Loucy (cell line): Measurements from ENCODE around the gene MICAL2.

ENCODE experiments used
- H2AFZ ChIP-seq: fragments of 200-600 bp; sonication (generic); 2 replicates; pipeline ENCODE4 v1.6.0; 2016; ENCODE audit warnings: antibody characterized with exemption, mild to moderate bottlenecking, low read length, moderate library complexity
- H3F3A ChIP-seq: fragments of 200-600 bp; 2 replicates; pipeline ENCODE4 v1.6.0; 2016; ENCODE audit warnings: antibody characterized with exemption, low read depth, mild to moderate bottlenecking
- H3K27me3 ChIP-seq: fragments of 200-600 bp; sonication (generic); 2 replicates; pipeline ENCODE4 v1.6.1; 2014; ENCODE audit warnings: low read length, mild to moderate bottlenecking; ENCODE audit not compliant: insufficient read depth, poor library complexity, severe bottlenecking
- H3K36me3 ChIP-seq: fragments of 200-600 bp; sonication (generic); 2 replicates; pipeline ENCODE4 v1.6.1; 2016; ENCODE audit warnings: low read length; ENCODE audit not compliant: insufficient read depth
- H3K4me1 ChIP-seq: fragments of 200-600 bp; sonication (generic); 2 replicates; pipeline ENCODE4 v1.5.1; 2014; ENCODE audit warnings: low read length, mild to moderate bottlenecking; ENCODE audit not compliant: insufficient read depth, poor library complexity, severe bottlenecking
- H3K4me2 ChIP-seq: fragments of 200-600 bp; sonication (generic); 2 replicates; pipeline ENCODE4 v1.6.0; 2014; ENCODE audit warnings: antibody characterized with exemption, low read length, low read depth, mild to moderate bottlenecking; ENCODE audit not compliant: poor library complexity, severe bottlenecking
- H3K4me3 ChIP-seq: fragments of 200-600 bp; sonication (generic); 2 replicates; pipeline ENCODE4 v1.5.1; 2014; ENCODE audit warnings: low read length, mild to moderate bottlenecking, mixed read lengths; ENCODE audit not compliant: poor library complexity, severe bottlenecking
- H3K79me2 ChIP-seq: fragments of 200-600 bp; sonication (generic); 2 replicates; pipeline ENCODE4 v1.6.1; 2014; ENCODE audit warnings: low read length; ENCODE audit not compliant: insufficient read depth
- H3K9ac ChIP-seq: fragments of 200-600 bp; sonication (generic); 2 replicates; pipeline ENCODE4 v1.6.0; 2014; ENCODE audit warnings: mild to moderate bottlenecking, low read depth, low read length, moderate library complexity; ENCODE audit not compliant: poor library complexity, severe bottlenecking
- H3K9me2 ChIP-seq: fragments of 200-600 bp; sonication (generic); replicated peaks from 2 replicates; pipeline ENCODE4 v1.6.1; 2016; ENCODE audit warnings: low read depth, low read length, mixed read lengths
- H3K9me3 ChIP-seq: fragments of 200-600 bp; sonication (generic); 2 replicates; pipeline ENCODE4 v1.6.1; 2014; ENCODE audit warnings: mild to moderate bottlenecking, antibody characterized with exemption, low read length, low read depth; ENCODE audit not compliant: insufficient read depth
- H4K20me1 ChIP-seq: fragments of 200-600 bp; sonication (generic); 2 replicates; pipeline ENCODE4 v1.6.0; 2014; ENCODE audit warnings: antibody characterized with exemption, low read length, mild to moderate bottlenecking; ENCODE audit not compliant: insufficient read depth, poor library complexity, severe bottlenecking
- CTCF ChIP-seq: fragments of 200-600 bp; sonication (generic); conservative IDR thresholded peaks from 2 replicates; pipeline ENCODE4 v1.5.1; 2014; ENCODE audit warnings: mild to moderate bottlenecking, antibody characterized with exemption, low read length
- EZH2phosphoT487 ChIP-seq: fragments of 200-600 bp; IDR thresholded peaks from 2 replicates; pipeline ENCODE4 v1.6.1; 2018; ENCODE audit warnings: antibody characterized with exemption, mild to moderate bottlenecking, moderate library complexity, borderline replicate concordance

Gene MICAL2

GRCh38 chr11:12064136-12064953 is 46.0 kb upstream of the MICAL2 start:
- no peaks in the 10 kb centered on the region; the same call in 1 of the 2 replicates for H3F3A ChIP-seq
- no peak for TF ChIP-seq EZH2phosphoT487
- no peak for TF ChIP-seq CTCF
- H3K27me3 ChIP-seq = no peaks in the 10 kb centered on the region
- H3K9me3 ChIP-seq = no peaks in the 10 kb centered on the region
- H3K4me1 ChIP-seq = peaks cover 34% of the 10 kb centered on the region
- H3K4me2 ChIP-seq = no peak overlapping the region
- no peaks in the 10 kb centered on the region for H3K79me2 ChIP-seq
- no peak overlapping the region for H2AFZ ChIP-seq
- H4K20me1 ChIP-seq = no peaks in the 10 kb centered on the region
- no peak overlapping the region for H3K9ac ChIP-seq
- H3K9me2 ChIP-seq = no peaks in the 10 kb centered on the region
- no peak overlapping the region for H3K4me3 ChIP-seq
- no peaks in the 10 kb centered on the region for H3K36me3 ChIP-seq

- H3K4me2 ChIP-seq = no peak overlapping the region
- H3K27me3 ChIP-seq = no peaks in the 10 kb centered on the region
- H3K9me2 ChIP-seq = no peaks in the 10 kb centered on the region
- no peak overlapping the region for H2AFZ ChIP-seq
- H3K4me1 ChIP-seq = peaks cover 34% of the 10 kb centered on the region
- H3K36me3 ChIP-seq = no peaks in the 10 kb centered on the region
- TF ChIP-seq EZH2phosphoT487 (no peak), CTCF (no peak)
- H3K79me2 ChIP-seq = no peaks in the 10 kb centered on the region
- H3F3A ChIP-seq = no peaks in the 10 kb centered on the region; the same call in 1 of the 2 replicates
- no peaks in the 10 kb centered on the region for H4K20me1 ChIP-seq
- H3K4me3 ChIP-seq = no peak overlapping the region
- no peaks in the 10 kb centered on the region for H3K9me3 ChIP-seq
- H3K9ac ChIP-seq = no peak overlapping the region
Observed at GRCh38 chr11:12064954-12065280, 45.5 kb upstream of the MICAL2 start.

- no peak overlapping the region for H3K9ac ChIP-seq
- TF ChIP-seq CTCF = no peak
- TF ChIP-seq EZH2phosphoT487 = no peak
Observed at GRCh38 chr11:12066056-12066798, 44.2 kb upstream of the MICAL2 start.

More at GRCh38 chr11:12066056-12066798, 44.2 kb upstream of the MICAL2 start:
- no peaks in the 10 kb centered on the region; the same call in 1 of the 2 replicates for H3F3A ChIP-seq
- no peaks in the 10 kb centered on the region for H3K9me3 ChIP-seq
- H3K4me3 ChIP-seq = no peak overlapping the region
- H3K27me3 ChIP-seq = no peaks in the 10 kb centered on the region
- peaks cover 41% of the 10 kb centered on the region for H3K4me1 ChIP-seq
- H3K9me2 ChIP-seq = no peaks in the 10 kb centered on the region
- H3K36me3 ChIP-seq = no peaks in the 10 kb centered on the region
- H4K20me1 ChIP-seq = no peaks in the 10 kb centered on the region
- H3K79me2 ChIP-seq = no peaks in the 10 kb centered on the region
- H3K4me2 ChIP-seq = no peak overlapping the region
- 0 out of 2 replicates have a peak overlapping the region, but pooled peaks have one; percentile 7 for H2AFZ ChIP-seq
